ENCODE measurements around the gene SLIT1.

GRCh38 chr10:97144297-97144696, 41.5 kb downstream of the SLIT1 start:
- TF ChIP-seq POLR2AphosphoS5 (IDR thresholded peaks at IDR 0.05; ENCODE audit: borderline replicate concordance, low read depth, low read length) (no peak), EZH2 (IDR thresholded peaks at IDR 0.05) (no peak), FOXP2 (optimal IDR thresholded peaks at IDR 0.05; ENCODE audit: control extremely low read depth, extremely low read length, insufficient read depth) (no peak)

Data from SK-N-MC (cell line).